Ascending aorta (tissue), 2 donors: Measurements from ENCODE around the gene IFNW1. TPM values are rescaled to one million over a fixed set of nuclear protein-coding genes. Genes with fewer than 3 reads are reported as not detected.

ENCODE experiments used
- DNase-seq, 2 donors: peaks; one replicate each; pipeline ENCODE4 v3.0.0-alpha.2; 2019; ENCODE audit warnings: low spot score in 2 of 2
- H3K27ac ChIP-seq, 2 donors: fragments of 200-600 bp; sonication (generic); one replicate each; pipeline ENCODE4 v1.5.1; 2016 to 2017; ENCODE audit warnings: mild to moderate bottlenecking in 1 of 2
- H3K27me3 ChIP-seq: fragments of 200-600 bp; sonication (generic); one replicate; pipeline ENCODE4 v1.5.1; 2017
- H3K36me3 ChIP-seq, 2 donors: fragments of 200-600 bp; sonication (generic); one replicate each; pipeline ENCODE4 v1.5.1; 2016
- H3K4me1 ChIP-seq, 2 donors: fragments of 200-600 bp; sonication (generic); one replicate each; pipeline ENCODE4 v1.5.1; 2016 to 2017; ENCODE audit warnings: mild to moderate bottlenecking in 1 of 2
- H3K4me3 ChIP-seq, 2 donors: fragments of 200-600 bp; sonication (generic); one replicate each; pipeline ENCODE4 v1.5.1; 2016 to 2017; ENCODE audit warnings: mild to moderate bottlenecking in 1 of 2
- H3K9me3 ChIP-seq, 2 donors: fragments of 200-600 bp; sonication (generic); one replicate each; pipeline ENCODE4 v1.5.1; 2016
- CTCF ChIP-seq, 3 experiments: fragments of 200-600 bp in 2 of 3; fragments of 450-650 bp in 1 of 3; sonication (generic) in 2 of 3; IDR thresholded peaks; one replicate each; pipeline ENCODE4 v1.5.1; 2016 to 2019; ENCODE audit warnings: antibody characterized with exemption in 3 of 3, mild to moderate bottlenecking in 1 of 3, moderate library complexity in 1 of 3
- intact Hi-C: fragments of 100-400 bp; cut with DNase I; formaldehyde crosslinking; loops from one replicate; pipeline ENCODE4 v1.15.1; 2023
- total RNA-seq: library from RNA; depleted of rRNA; stranded (reverse); fragments of >200 nt; gene quantifications from one replicate; pipeline ENCODE4 v1.1.0, GENCODE V29; 2016

The IFNW1 gene
- total RNA-seq, 1 donor from 2014 or later: not detected

GRCh38 chr9:21119093-21119770 lies 22.4 kb downstream of the IFNW1 start:
- H3K36me3 ChIP-seq: no peaks in the 10 kb centered on the region
- no peak for DNase-seq
- no peak overlapping the region for H3K27ac ChIP-seq
- H3K9me3 ChIP-seq: no peaks in the 10 kb centered on the region
- no peak for TF ChIP-seq CTCF (IDR thresholded peaks at IDR 0.05)
- no peaks in the 10 kb centered on the region for H3K27me3 ChIP-seq
- no peaks in the 10 kb centered on the region for H3K4me1 ChIP-seq
- intact Hi-C loops: no loop called here
- H3K4me3 ChIP-seq: no peak overlapping the region

GRCh38 chr9:21114311-21114710 lies 27.3 kb downstream of the IFNW1 start:
- no peak for DNase-seq
- TF ChIP-seq CTCF (IDR thresholded peaks at IDR 0.05): no peak
- H3K4me3 ChIP-seq: no peak overlapping the region
- no peaks in the 10 kb centered on the region for H3K9me3 ChIP-seq
- no peaks in the 10 kb centered on the region for H3K36me3 ChIP-seq
- no peaks in the 10 kb centered on the region for H3K27me3 ChIP-seq
- no peaks in the 10 kb centered on the region for H3K4me1 ChIP-seq
- no peak overlapping the region for H3K27ac ChIP-seq
- intact Hi-C loops: loop anchor here (5.0 kb wide), 4 partner anchors 172 to 1187 kb away; partner anchors contain the start of gene MLLT3

GRCh38 chr9:21110708-21111576 lies 30.7 kb downstream of the IFNW1 start:
- H3K9me3 ChIP-seq: no peaks in the 10 kb centered on the region
- H3K27ac ChIP-seq: no peak overlapping the region
- intact Hi-C loops: loop anchor here (1.0 to 5.0 kb wide), 5 partner anchors 169 to 1184 kb away; partner anchors contain the start of gene MLLT3
- H3K4me3 ChIP-seq: no peak overlapping the region
- no peaks in the 10 kb centered on the region for H3K4me1 ChIP-seq
- peak; percentile 68 to 85 (median 80) for TF ChIP-seq CTCF (IDR thresholded peaks at IDR 0.05)
- DNase-seq: no peak
- H3K27me3 ChIP-seq: no peaks in the 10 kb centered on the region
- H3K36me3 ChIP-seq: no peaks in the 10 kb centered on the region

- Histone ChIP-seq H3K27me3 (no peaks in the 10 kb centered on the region), H3K9me3 (no peaks in the 10 kb centered on the region), H3K4me1 (no peaks in the 10 kb centered on the region), H3K36me3 (no peaks in the 10 kb centered on the region), H3K27ac (no peak overlapping the region), H3K4me3 (no peak overlapping the region)
- intact Hi-C loops: no loop called here
- no peak for DNase-seq
- TF ChIP-seq CTCF (IDR thresholded peaks at IDR 0.05): no peak
These were observed 36.8 kb downstream of the IFNW1 start for GRCh38 chr9:21104787-21105186.

- intact Hi-C loops: no loop called here
- H3K27me3 ChIP-seq: no peaks in the 10 kb centered on the region
- H3K27ac ChIP-seq: no peak overlapping the region
- DNase-seq: no peak
- no peaks in the 10 kb centered on the region for H3K9me3 ChIP-seq
- H3K4me3 ChIP-seq: no peak overlapping the region
- no peaks in the 10 kb centered on the region for H3K4me1 ChIP-seq
- H3K36me3 ChIP-seq: no peaks in the 10 kb centered on the region
- TF ChIP-seq CTCF (IDR thresholded peaks at IDR 0.05): no peak
These were observed 39.3 kb downstream of the IFNW1 start for GRCh38 chr9:21102305-21102704.
